MM.1S (cell line): ENCODE data around the gene CELA2B.

Experiments used
- DNase-seq: peaks from one replicate; pipeline ENCODE4 v3.0.0-alpha.2; 2015
- H2AFZ ChIP-seq: fragments of 300-600 bp; sonication (generic); 2 replicates; pipeline ENCODE4 v1.6.0; 2016; ENCODE audit warnings: antibody characterized with exemption, low read length
- H3F3A ChIP-seq: fragments of 300-600 bp; sonication (generic); 2 replicates; pipeline ENCODE4 v1.6.1; 2016; ENCODE audit warnings: mild to moderate bottlenecking, antibody characterized with exemption, low read length, moderate library complexity, mixed read lengths; ENCODE audit not compliant: insufficient read depth
- H3K27ac ChIP-seq: fragments of 300-600 bp; sonication (generic); 2 replicates; pipeline ENCODE4 v1.5.1; 2016; ENCODE audit warnings: mild to moderate bottlenecking, low read length
- H3K27me3 ChIP-seq: fragments of 300-600 bp; sonication (generic); replicated peaks from 2 replicates; pipeline ENCODE4 v1.6.0; 2016; ENCODE audit warnings: low read length; ENCODE audit not compliant: insufficient read depth
- H3K36me3 ChIP-seq: fragments of 300-600 bp; sonication (generic); replicated peaks from 2 replicates; pipeline ENCODE4 v1.6.1; 2016; ENCODE audit warnings: mild to moderate bottlenecking, low read length, mixed read lengths; ENCODE audit not compliant: insufficient read depth
- H3K4me1 ChIP-seq: fragments of 300-600 bp; sonication (generic); 2 replicates; pipeline ENCODE4 v1.6.1; 2016; ENCODE audit warnings: low read length, mixed read lengths
- H3K4me2 ChIP-seq: fragments of 300-600 bp; sonication (generic); 2 replicates; pipeline ENCODE4 v1.6.0; 2016; ENCODE audit warnings: low read depth, low read length
- H3K4me3 ChIP-seq: fragments of 300-600 bp; sonication (generic); 2 replicates; pipeline ENCODE4 v1.5.1; 2016; ENCODE audit warnings: low read length, mixed read lengths
- H3K79me2 ChIP-seq: fragments of 300-600 bp; sonication (generic); 2 replicates; pipeline ENCODE4 v1.6.1; 2016; ENCODE audit warnings: mixed run types, low read length, mixed read lengths
- H3K9ac ChIP-seq: fragments of 300-600 bp; sonication (generic); 2 replicates; pipeline ENCODE4 v1.6.1; 2016; ENCODE audit warnings: low read length, mixed read lengths
- H3K9me2 ChIP-seq: fragments of 300-600 bp; sonication (generic); replicated peaks from 2 replicates; pipeline ENCODE4 v1.6.1; 2016; ENCODE audit warnings: mild to moderate bottlenecking, low read length, mixed read lengths; ENCODE audit not compliant: insufficient read depth
- H3K9me3 ChIP-seq: fragments of 300-600 bp; sonication (generic); replicated peaks from 2 replicates; pipeline ENCODE4 v1.6.1; 2016; ENCODE audit warnings: mild to moderate bottlenecking, low read length, mixed read lengths; ENCODE audit not compliant: insufficient read depth
- H4K20me1 ChIP-seq: fragments of 300-600 bp; sonication (generic); 2 replicates; pipeline ENCODE4 v1.6.1; 2016; ENCODE audit warnings: mild to moderate bottlenecking, low read length, moderate library complexity, mixed read lengths; ENCODE audit not compliant: insufficient read depth
- CTCF ChIP-seq: fragments of 300-600 bp; sonication (generic); IDR thresholded peaks from 2 replicates; pipeline ENCODE4 v1.5.1; 2016; ENCODE audit warnings: antibody characterized with exemption, low read length, mixed read lengths
- EZH2 ChIP-seq: fragments of 300-600 bp; sonication (generic); optimal IDR thresholded peaks from 2 replicates; pipeline ENCODE3; 2017; ENCODE audit warnings: low read depth, mild to moderate bottlenecking, antibody characterized with exemption, low read length, mixed read lengths
- EZH2phosphoT487 ChIP-seq: fragments of 300-600 bp; sonication (generic); IDR thresholded peaks from 2 replicates; pipeline ENCODE4 v1.6.1; 2018; ENCODE audit warnings: antibody characterized with exemption, low read length

Gene CELA2B

GRCh38 chr1:15540186-15540585 lies 64.3 kb downstream of the CELA2B start:
- Histone ChIP-seq H3K4me1 (no peaks in the 10 kb centered on the region), H3K4me3 (no peak overlapping the region), H3K27me3 (no peaks in the 10 kb centered on the region), H3F3A (no peaks in the 10 kb centered on the region), H3K27ac (no peak overlapping the region), H3K36me3 (no peaks in the 10 kb centered on the region), H4K20me1 (no peaks in the 10 kb centered on the region), H3K4me2 (no peak overlapping the region), H3K9ac (no peak overlapping the region), H3K79me2 (no peaks in the 10 kb centered on the region), H2AFZ (no peak overlapping the region), H3K9me3 (no peaks in the 10 kb centered on the region), H3K9me2 (no peaks in the 10 kb centered on the region)
- TF ChIP-seq EZH2phosphoT487: no peak
- TF ChIP-seq EZH2: no peak
- TF ChIP-seq CTCF: no peak
- DNase-seq: no peak
